NCI-H2171 (cell line): ENCODE measurements around the gene UVSSA.

Experiments
- DNase-seq: peaks from one replicate; lab custom pipeline; 2025; lab: John Stamatoyannopoulos, UW

UVSSA gene

GRCh38 chr4:1407657-1408333, 60.8 kb downstream of the UVSSA start:
- no peak for DNase-seq

- no peak for DNase-seq
These were observed 61.4 kb downstream of the UVSSA start for GRCh38 chr4:1408418-1408817.

- DNase-seq: no peak
These were observed 62.1 kb downstream of the UVSSA start for GRCh38 chr4:1409079-1409478.

GRCh38 chr4:1409491-1410425, 62.8 kb downstream of the UVSSA start:
- no peak for DNase-seq

GRCh38 chr4:1410491-1411325, 63.7 kb downstream of the UVSSA start:
- no peak for DNase-seq

GRCh38 chr4:1411436-1412375, 64.7 kb downstream of the UVSSA start:
- DNase-seq: no peak

- no peak for DNase-seq
These were observed 65.6 kb downstream of the UVSSA start for GRCh38 chr4:1412376-1413203.

- no peak for DNase-seq
These were observed 66.2 kb downstream of the UVSSA start for GRCh38 chr4:1413204-1413663.

- DNase-seq: no peak
These were observed 66.9 kb downstream of the UVSSA start for GRCh38 chr4:1413687-1414479.

GRCh38 chr4:1414831-1415680, 68.0 kb downstream of the UVSSA start:
- DNase-seq: no peak

- no peak for DNase-seq
These were observed 68.6 kb downstream of the UVSSA start for GRCh38 chr4:1415681-1415981.

GRCh38 chr4:1416051-1416947, 69.3 kb downstream of the UVSSA start:
- no peak for DNase-seq

GRCh38 chr4:1416948-1417260, 69.9 kb downstream of the UVSSA start:
- DNase-seq: no peak

GRCh38 chr4:1417522-1418390, 70.7 kb downstream of the UVSSA start:
- no peak for DNase-seq

- DNase-seq: no peak
These were observed 71.7 kb downstream of the UVSSA start for GRCh38 chr4:1418494-1419285.

GRCh38 chr4:1419708-1420107, 72.7 kb downstream of the UVSSA start:
- DNase-seq: no peak
